HG02852 (cell line): ENCODE measurements around the gene GPR160.
A peak's percentile ranks its signal among the peaks of the same experiment; 100 is the strongest.
"Not testable (repeated sequence)": the region's sequence is repeated elsewhere in the genome, so short reads cannot be mapped to it uniquely, and the experiment has no call there.

Experiments used
- ATAC-seq: cut with Tn5 transposase; IDR thresholded peaks from one replicate; pipeline ENCODE4 v1.9.1; 2021; ENCODE audit warnings: mild to moderate bottlenecking, moderate library complexity; ENCODE audit not compliant: unreplicated experiment

Gene GPR160, protein sequence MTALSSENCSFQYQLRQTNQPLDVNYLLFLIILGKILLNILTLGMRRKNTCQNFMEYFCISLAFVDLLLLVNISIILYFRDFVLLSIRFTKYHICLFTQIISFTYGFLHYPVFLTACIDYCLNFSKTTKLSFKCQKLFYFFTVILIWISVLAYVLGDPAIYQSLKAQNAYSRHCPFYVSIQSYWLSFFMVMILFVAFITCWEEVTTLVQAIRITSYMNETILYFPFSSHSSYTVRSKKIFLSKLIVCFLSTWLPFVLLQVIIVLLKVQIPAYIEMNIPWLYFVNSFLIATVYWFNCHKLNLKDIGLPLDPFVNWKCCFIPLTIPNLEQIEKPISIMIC

GRCh38 chr3:170037463-170038433, at the start of gene GPR160:
GPR160 (plus strand) TSS chr3:170037995; CDS start chr3:170083973, 45,978 bp downstream.
- peak; percentile 79 for ATAC-seq

- ATAC-seq: no peak
Measured at GRCh38 chr3:169990431-169990830, 47.4 kb upstream of the GPR160 start.

DNA sequence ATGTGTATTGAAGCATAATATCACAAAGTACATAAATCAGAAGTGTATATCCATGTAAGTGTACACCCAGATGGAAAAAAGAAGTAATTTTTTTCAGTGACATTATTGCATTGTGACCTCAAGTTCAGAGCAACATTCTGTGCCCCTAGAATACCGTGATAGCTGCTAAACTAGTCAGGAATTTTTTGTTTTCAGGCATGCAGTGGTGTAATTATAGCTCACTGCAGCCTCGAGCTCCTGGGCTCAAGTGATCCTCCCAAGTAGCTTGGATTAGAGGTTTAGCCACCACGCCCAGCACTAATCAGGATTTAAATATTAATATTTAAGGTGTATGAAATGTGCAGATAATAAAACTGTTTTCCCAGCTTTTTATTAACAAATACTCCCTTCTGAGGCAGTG, 45.6 kb upstream of the GPR160 start:
- no peak for ATAC-seq

GRCh38 chr3:169992781-169993180, 45.0 kb upstream of the GPR160 start:
- no peak for ATAC-seq

DNA sequence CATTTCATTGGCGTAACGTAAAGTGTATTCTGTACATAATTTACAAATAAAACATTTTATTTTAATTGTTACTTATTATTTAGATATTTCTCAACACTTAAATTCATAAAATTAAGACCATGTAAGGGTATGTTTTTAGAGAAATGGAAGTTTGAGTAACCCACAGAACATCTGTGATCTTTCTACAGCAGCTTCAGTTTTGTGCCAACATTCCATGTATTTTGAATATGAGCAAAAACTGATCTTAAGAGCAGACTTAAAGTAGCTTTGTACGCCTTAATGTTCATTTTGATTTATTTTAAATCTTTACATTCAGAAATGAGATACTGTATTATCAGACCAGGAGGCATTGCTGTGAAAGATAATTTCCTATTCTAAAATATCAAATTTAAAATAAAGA, 44.0 kb upstream of the GPR160 start:
- no peak for ATAC-seq

DNA sequence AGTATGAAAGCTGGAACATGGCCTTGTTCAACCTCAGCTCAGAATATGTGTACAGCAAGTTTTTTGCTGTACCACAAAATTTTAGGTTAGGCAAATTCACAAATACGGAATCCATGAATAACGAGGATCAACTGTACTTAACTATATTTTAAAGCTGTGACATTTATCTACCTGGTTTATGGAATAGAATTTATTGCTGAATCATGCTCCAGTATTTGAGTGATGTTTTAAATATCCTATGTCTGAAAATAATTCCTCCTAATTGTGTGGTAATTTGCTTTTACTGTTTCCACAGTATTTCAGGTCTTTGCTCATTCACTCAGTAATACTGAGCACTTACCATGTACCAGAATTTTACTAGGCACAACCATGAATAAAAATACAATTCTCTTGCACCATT, 41.7 kb upstream of the GPR160 start:
- ATAC-seq: no peak

DNA sequence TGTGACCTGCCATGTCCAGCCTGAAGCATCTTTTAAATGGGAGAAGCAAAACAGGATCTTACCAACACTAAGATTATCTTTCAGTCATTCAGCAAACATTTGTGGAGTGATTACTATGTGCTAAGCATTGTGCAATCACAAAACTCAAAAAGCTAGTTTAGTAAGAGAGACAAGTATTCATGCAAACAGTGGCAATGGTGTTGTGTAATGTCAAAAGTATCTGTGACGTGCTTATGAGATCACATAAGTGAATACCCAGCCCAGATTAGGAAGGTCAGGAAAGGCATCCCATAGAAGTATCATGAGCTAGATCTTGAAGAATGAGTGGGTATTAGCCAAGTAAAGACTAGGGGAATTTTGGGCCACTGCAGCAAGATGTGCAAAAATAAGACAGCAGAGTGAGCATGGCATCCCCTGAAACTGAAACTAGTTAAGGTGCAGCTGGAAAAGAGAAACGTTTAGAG, 39.1 kb upstream of the GPR160 start:
- peak; percentile 33 for ATAC-seq

- peak; percentile 95 for ATAC-seq
Measured at GRCh38 chr3:169999433-169999832, 38.4 kb upstream of the GPR160 start.

GRCh38 chr3:170000051-170000450, 37.7 kb upstream of the GPR160 start:
- no peak for ATAC-seq

GRCh38 chr3:170002231-170002630, 35.6 kb upstream of the GPR160 start:
- no peak for ATAC-seq

DNA sequence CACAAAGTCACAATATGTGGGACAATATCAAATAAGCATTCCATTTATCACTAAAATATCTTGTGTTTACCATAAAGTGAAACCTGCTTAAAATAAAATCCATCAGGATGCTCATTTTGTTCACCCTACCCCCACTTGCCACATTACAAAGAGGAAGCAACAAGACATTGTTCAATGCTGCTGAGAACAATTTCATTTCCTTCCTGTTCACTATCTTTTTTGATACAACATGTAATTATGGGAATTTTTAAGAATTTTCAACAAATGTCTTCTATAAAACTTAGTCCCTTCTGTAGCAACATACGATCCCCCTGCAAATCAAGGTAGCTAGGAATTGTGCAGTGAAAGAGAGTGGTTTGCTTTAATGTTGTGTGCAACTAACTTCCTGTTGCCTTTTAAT, 34.9 kb upstream of the GPR160 start:
- ATAC-seq: no peak

GRCh38 chr3:170003881-170004356, 33.9 kb upstream of the GPR160 start:
- ATAC-seq: no peak

- ATAC-seq: peak; percentile 88
Measured at GRCh38 chr3:170007031-170007663, 30.6 kb upstream of the GPR160 start.

DNA sequence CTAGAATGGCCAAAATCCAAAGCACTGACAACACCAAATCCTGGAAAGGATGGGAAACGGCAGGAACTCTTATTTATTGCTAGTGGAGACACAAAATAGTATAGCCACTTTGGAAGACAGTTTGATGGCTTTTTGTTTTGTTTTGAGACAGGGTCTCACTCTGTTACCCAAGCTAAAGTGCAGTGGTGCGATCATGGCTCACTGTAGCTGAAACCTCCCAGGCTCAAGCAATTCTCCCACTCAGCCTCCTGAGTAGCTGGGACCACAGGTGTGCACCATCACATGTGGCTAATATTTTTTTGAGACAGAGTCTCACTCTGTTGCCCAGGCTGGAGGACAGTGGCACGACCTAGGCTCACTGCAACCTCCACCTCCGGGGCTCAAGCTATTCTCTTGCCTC, 27.3 kb upstream of the GPR160 start:
- peak; percentile 71 for ATAC-seq

DNA sequence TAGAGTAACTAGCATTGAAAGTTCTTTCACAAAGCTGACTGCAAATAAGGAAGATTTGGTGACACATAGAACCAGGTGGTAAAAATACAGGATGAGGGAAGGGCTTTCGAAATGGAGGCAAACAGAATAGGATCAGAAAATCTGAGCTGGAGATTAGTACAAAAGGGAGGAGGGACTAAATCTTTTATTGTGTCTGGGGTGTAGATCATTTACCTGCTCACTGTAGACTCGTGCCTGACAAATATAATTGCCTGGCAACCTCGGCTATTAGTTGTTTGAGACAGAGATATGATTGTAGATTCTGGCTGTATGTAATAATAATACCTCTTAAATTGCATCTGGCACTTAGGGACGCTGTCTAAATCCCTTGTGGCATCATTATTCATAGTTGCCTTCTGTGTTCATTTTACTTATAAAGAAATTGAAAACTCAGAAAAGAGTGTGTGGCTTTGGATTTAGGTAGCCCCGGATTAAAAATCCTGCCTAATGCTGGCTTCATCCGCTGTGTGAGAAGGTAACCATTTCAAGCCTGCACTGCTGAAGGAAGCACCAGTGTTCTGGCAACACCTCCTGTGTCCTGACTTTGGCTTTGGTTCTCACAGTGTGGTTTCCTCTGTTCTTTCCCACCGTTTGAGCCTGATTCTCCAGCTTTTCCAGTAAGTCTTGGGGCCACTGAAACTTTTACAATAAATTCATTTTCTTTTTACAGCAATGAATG, 25.0 kb upstream of the GPR160 start:
- no peak for ATAC-seq

DNA sequence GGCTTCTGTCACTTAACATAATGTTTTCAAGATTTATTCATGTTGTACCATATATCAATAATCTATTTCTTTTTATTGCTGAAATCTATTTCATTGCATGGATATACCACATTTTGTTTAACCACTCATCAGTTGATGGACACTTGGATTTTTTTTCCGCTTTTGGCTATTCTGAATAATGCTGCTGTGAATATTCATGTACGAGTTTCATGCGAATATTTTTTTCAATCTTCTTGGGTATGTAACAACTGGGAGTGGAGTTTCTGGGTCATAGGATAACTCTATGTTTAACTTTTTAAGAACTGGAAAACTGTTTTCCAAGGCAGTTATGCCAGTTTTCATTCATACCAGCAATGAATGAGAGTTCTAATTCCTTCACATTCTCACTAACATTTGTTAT, 21.7 kb upstream of the GPR160 start:
- no peak for ATAC-seq

GRCh38 chr3:170019306-170019705, 18.5 kb upstream of the GPR160 start:
- not testable (repeated sequence) for ATAC-seq

DNA sequence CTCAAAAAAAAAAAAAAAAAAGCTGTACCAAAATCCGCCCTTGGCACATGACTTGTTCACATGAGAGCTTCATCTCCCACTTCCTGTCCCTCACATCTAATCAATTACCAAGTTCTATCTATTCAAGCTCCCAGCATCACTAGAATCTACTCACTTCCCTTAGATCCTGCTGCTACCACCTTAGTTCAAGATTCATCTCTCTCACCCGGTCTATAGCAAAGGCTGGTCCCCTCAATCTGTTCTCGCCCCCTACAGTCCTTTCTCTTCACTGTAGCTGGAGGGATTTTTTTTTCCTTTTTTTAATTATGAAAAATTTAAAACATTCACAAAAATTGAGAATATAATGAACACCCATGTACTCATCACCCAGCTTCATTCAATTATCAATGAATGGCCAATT, 16.7 kb upstream of the GPR160 start:
- no peak for ATAC-seq

- ATAC-seq: no peak
Measured at GRCh38 chr3:170022336-170022735, 15.5 kb upstream of the GPR160 start.

DNA sequence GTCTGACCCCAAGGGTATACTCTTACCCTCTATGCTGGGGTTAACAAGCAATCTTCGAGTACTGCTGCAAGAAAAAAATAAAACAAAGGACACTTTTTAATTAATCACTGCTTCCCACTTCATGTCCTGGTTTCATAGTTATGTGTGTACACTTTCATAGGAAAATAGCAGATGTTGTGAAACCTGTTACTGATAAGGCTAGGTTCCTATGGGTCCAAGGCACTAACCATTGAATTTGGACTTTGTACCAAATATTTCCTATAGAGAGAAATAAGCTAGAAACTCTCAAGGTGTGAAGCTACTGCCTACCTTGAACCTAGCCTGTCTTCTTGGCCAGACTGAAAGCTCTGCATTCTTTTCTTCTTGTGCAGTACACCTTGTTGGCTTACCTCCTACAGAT, 14.6 kb upstream of the GPR160 start:
- no peak for ATAC-seq

GRCh38 chr3:170024581-170024980, 13.2 kb upstream of the GPR160 start:
- no peak for ATAC-seq
